ENCODE results near the gene ZNF319.

ZNF319 gene

GRCh38 chr16:58002936-58003335, 2.5 kb upstream of the ZNF319 start:
- intact Hi-C loops (cut with DNase I) = loop anchor here (5.0 to 10.0 kb wide), 2 partner anchors 101 to 248 kb away; no protein-coding TSS in a partner anchor
- no peak for DNase-seq

GRCh38 chr16:58002416-58002800, 1.9 kb upstream of the ZNF319 start:
- intact Hi-C loops (cut with DNase I) = loop anchor here (5.0 to 10.0 kb wide), 2 partner anchors 100 to 248 kb away; no protein-coding TSS in a partner anchor

GRCh38 chr16:58001781-58002415, 1.4 kb upstream of the ZNF319 start:
- DNase-seq = no peak
- intact Hi-C loops (cut with DNase I) = loop anchor here (5.0 to 10.0 kb wide), 2 partner anchors 100 to 247 kb away; no protein-coding TSS in a partner anchor

More at GRCh38 chr16:58002416-58002800, 1.9 kb upstream of the ZNF319 start:
- no peak for DNase-seq

GRCh38 chr16:58000706-58001676, 519 bp upstream of the ZNF319 start, which contains the start of gene USB1:
TSS of gene USB1 (plus strand) at chr16:58001407. CDS start at chr16:58001484, 77 bp downstream.
- intact Hi-C loops (cut with DNase I) = loop anchor here (5.0 to 10.0 kb wide), 2 partner anchors 99 to 246 kb away; no protein-coding TSS in a partner anchor
- peak; percentile 58 to 95 (median 89) for DNase-seq

GRCh38 chr16:57999366-57999970, 1.0 kb downstream of the ZNF319 start:
- DNase-seq = peak in 13 of 42 donors; percentile 23 to 65 (median 42)

GRCh38 chr16:57998992-57999365, 1.5 kb downstream of the ZNF319 start:
- intact Hi-C loops (cut with DNase I) = no loop called here

More at GRCh38 chr16:57999366-57999970, 1.0 kb downstream of the ZNF319 start:
- intact Hi-C loops (cut with DNase I) = no loop called here

GRCh38 chr16:57998486-57998885, 2.0 kb downstream of the ZNF319 start:
- no peak for DNase-seq
- intact Hi-C loops (cut with DNase I) = no loop called here

More at GRCh38 chr16:57998992-57999365, 1.5 kb downstream of the ZNF319 start:
- no peak for DNase-seq

- intact Hi-C loops (cut with DNase I) = no loop called here
- no peak for DNase-seq
These were observed 2.8 kb downstream of the ZNF319 start for GRCh38 chr16:57997528-57998265.

GRCh38 chr16:57997176-57997527, 3.3 kb downstream of the ZNF319 start:
- DNase-seq = no peak
- intact Hi-C loops (cut with DNase I) = no loop called here

GRCh38 chr16:57996406-57997175, 3.9 kb downstream of the ZNF319 start:
- intact Hi-C loops (cut with DNase I) = no loop called here
- DNase-seq = no peak

- intact Hi-C loops (cut with DNase I) = no loop called here
- no peak for DNase-seq
These were observed 4.6 kb downstream of the ZNF319 start for GRCh38 chr16:57995721-57996405.

GRCh38 chr16:57994778-57995177, 5.7 kb downstream of the ZNF319 start:
- intact Hi-C loops (cut with DNase I) = no loop called here
- peak in 9 of 42 donors; percentile 17 to 54 (median 27) for DNase-seq

GRCh38 chr16:57994361-57994760, 6.1 kb downstream of the ZNF319 start:
- DNase-seq = no peak
- intact Hi-C loops (cut with DNase I) = no loop called here

- intact Hi-C loops (cut with DNase I) = no loop called here
- DNase-seq = no peak
These were observed 6.6 kb downstream of the ZNF319 start for GRCh38 chr16:57993897-57994296.

- DNase-seq = no peak
- intact Hi-C loops (cut with DNase I) = no loop called here
These were observed 7.0 kb downstream of the ZNF319 start for GRCh38 chr16:57993438-57993837.

- no peak for DNase-seq
- intact Hi-C loops (cut with DNase I) = no loop called here
These were observed 8.4 kb downstream of the ZNF319 start for GRCh38 chr16:57992084-57992483.

- no peak for DNase-seq
- intact Hi-C loops (cut with DNase I) = no loop called here
These were observed 8.9 kb downstream of the ZNF319 start for GRCh38 chr16:57991551-57992059.

All from head of caudate nucleus (tissue), 42 donors.